PFSK-1 (cell line): Measurements from ENCODE around the gene ERICH3. TPM values are rescaled to one million over a fixed set of nuclear protein-coding genes. Genes with fewer than 3 reads are reported as not detected.

Experiments used
- FOXP2 ChIP-seq: optimal IDR thresholded peaks from 2 replicates; pipeline ENCODE3; 2011; ENCODE audit warnings: borderline replicate concordance, control low read depth, inconsistent platforms; ENCODE audit not compliant: insufficient read depth; ENCODE audit errors: extremely low read length, extremely low read depth
- POLR2AphosphoS5 ChIP-seq: IDR thresholded peaks from 2 replicates; pipeline ENCODE4 v1.6.1; 2012; ENCODE audit warnings: low read depth, mild to moderate bottlenecking, control low read depth, low read length, moderate library complexity
- SIN3A ChIP-seq: IDR thresholded peaks from 2 replicates; pipeline ENCODE4 v1.6.1; 2012; ENCODE audit warnings: mild to moderate bottlenecking, low read length, moderate library complexity, borderline replicate concordance; ENCODE audit not compliant: insufficient read depth
- TAF1 ChIP-seq: IDR thresholded peaks from 2 replicates; pipeline ENCODE4 v1.6.1; 2012; ENCODE audit warnings: low read length, control low read depth, borderline replicate concordance; ENCODE audit not compliant: insufficient read depth
- polyA plus RNA-seq: library from polyadenylated mRNA; unstranded; fragments of >200 nt; gene quantifications from one replicate; pipeline ENCODE4 v1.2.1, GENCODE V29; 2012; ENCODE audit warnings: low read depth, missing spikeins; ENCODE audit not compliant: insufficient read length
- TF ChIP-seq, protein P1 (sequence below), 2 experiments: IDR thresholded peaks; 2 replicates each; pipeline versions ENCODE4 v1.6.1 to v1.8.0; 2011 to 2012; ENCODE audit warnings: low read depth in 2 of 2, low read length in 2 of 2, control low read depth in 1 of 2, inconsistent platforms in 1 of 2, mild to moderate bottlenecking in 1 of 2, moderate library complexity in 1 of 2; ENCODE audit not compliant: insufficient read depth in 1 of 2

The ERICH3 gene, protein sequence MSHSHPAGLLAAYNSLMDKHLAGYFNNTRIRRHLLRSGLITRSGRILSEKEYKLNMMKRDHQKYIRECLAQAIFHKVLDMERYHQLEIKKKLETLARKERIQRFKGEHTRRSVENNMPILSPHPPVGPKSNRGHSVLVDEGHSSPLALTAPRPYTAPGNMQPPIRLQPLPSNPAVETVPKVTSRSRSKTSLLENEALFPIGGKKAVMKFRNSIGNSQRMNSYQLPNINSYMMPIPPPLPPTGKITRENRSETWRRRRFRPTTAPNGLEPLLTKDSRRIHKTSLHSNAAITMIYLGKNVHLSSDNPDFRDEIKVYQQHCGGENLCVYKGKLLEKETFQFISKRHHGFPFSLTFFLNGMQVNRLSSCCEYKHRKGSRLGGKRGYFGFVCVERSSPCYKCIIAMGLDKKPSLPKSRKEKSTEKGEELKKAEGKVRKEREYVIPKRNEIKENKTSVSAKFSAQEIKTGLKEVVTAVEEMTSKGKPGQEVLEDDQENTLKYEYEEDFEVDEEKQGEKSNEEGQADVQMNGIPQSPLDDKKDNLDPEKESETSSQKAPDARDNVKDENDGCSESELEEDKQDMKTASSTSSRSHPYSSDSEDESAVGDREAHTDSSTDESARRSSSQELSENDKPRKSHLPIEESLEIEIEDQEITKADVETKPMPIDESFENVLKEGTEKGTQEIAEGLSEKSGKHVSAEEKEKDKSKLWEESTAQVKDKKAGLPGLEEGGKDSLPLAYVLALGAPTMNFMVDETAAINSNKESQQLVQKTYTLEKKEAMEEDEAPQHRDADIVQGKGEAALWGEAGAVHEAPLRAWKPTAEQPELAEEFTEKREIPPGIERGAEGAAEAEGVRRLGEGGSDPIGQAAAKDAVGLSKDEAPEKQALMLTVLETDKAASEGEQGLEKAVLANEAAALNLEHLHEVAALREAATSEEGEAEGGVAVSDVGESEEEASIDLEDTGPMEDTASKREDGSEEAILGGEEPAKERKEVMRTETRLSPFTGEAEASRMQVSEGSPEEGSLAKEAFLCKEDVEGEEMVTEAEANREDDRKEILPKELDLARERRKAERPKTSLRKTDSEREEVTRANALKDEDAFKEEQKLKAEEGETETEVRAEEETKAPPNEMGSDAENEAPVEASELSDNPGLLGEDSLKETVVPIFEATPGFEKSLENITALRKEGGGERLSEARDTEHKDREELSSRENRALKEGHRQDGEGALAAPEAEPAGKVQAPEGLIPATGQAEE (N-terminal part only)
- polyA plus RNA-seq: not detected

DNA sequence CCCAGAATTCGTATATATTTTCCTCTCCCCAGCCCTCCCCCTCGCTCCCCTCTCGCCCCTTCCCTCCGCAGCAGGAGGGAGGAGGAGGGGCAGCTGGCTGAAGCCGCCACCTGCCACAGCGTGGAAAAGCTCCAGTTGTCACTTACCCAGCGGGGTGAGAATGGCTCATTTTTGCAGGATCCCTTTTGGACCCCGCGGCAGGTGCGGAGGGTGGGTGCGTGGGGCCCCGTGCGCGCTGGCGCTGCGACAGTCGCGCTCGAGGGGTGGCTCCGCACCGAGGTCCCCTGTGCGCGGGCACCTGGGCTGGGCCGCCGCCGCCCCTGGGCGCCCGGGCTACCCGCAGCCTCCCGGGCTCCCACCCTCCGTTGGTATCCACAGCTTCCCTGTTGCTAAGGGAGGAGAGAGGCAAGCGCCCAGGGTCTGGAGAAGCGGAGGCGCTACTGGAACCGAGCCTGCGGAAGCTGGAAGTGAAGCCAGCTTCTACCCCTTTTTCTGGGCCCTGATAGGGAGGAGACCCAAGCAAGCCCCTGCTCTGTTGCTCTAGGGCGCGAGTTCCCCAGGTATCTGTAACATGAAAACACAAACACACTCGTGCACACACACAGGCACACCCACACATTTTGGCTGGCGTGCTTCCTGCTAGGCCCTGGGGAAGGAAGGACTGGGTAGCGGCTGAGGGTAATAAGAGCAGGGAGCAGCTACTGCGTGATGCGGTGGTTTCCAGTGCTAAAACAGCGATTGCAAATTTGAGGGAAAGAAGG, at the start of gene ERICH3:
TSS of gene ERICH3 (minus strand) at position 442 of the 761 bp plus-strand sequence. CDS start at position 169, 273 bp downstream.
- TF ChIP-seq FOXP2 (no peak), POLR2AphosphoS5 (no peak), SIN3A (no peak), TAF1 (no peak)
- TF ChIP-seq, protein P1, sequence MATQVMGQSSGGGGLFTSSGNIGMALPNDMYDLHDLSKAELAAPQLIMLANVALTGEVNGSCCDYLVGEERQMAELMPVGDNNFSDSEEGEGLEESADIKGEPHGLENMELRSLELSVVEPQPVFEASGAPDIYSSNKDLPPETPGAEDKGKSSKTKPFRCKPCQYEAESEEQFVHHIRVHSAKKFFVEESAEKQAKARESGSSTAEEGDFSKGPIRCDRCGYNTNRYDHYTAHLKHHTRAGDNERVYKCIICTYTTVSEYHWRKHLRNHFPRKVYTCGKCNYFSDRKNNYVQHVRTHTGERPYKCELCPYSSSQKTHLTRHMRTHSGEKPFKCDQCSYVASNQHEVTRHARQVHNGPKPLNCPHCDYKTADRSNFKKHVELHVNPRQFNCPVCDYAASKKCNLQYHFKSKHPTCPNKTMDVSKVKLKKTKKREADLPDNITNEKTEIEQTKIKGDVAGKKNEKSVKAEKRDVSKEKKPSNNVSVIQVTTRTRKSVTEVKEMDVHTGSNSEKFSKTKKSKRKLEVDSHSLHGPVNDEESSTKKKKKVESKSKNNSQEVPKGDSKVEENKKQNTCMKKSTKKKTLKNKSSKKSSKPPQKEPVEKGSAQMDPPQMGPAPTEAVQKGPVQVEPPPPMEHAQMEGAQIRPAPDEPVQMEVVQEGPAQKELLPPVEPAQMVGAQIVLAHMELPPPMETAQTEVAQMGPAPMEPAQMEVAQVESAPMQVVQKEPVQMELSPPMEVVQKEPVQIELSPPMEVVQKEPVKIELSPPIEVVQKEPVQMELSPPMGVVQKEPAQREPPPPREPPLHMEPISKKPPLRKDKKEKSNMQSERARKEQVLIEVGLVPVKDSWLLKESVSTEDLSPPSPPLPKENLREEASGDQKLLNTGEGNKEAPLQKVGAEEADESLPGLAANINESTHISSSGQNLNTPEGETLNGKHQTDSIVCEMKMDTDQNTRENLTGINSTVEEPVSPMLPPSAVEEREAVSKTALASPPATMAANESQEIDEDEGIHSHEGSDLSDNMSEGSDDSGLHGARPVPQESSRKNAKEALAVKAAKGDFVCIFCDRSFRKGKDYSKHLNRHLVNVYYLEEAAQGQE (IDR thresholded peaks at IDR 0.05; ENCODE audit: insufficient read depth in 1 of 2, low read depth in 2 of 2, low read length in 2 of 2): no peak

DNA sequence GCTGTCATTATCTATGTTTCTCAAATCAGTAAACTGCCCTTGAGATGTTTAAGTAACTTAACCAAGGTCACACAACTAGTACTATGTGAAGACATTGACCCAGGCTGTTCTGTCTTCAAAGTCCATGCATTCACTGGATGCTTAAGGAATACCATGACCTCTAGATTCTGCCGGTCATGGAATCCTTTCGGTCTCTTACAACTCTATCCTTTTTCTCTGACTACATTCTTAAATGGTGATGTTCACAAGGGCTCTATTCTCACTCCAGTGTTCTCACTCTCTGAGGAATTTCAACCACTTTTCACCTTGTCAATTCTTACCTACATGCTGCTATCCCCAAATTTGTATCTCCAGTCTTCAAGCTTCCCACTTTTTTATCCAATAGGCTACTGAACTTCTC, 44.0 kb upstream of the ERICH3 start:
- TF ChIP-seq TAF1 (no peak), SIN3A (no peak), POLR2AphosphoS5 (no peak), FOXP2 (no peak)
- TF ChIP-seq, protein P1 (IDR thresholded peaks at IDR 0.05; ENCODE audit: insufficient read depth in 1 of 2, low read depth in 2 of 2, low read length in 2 of 2): no peak

DNA sequence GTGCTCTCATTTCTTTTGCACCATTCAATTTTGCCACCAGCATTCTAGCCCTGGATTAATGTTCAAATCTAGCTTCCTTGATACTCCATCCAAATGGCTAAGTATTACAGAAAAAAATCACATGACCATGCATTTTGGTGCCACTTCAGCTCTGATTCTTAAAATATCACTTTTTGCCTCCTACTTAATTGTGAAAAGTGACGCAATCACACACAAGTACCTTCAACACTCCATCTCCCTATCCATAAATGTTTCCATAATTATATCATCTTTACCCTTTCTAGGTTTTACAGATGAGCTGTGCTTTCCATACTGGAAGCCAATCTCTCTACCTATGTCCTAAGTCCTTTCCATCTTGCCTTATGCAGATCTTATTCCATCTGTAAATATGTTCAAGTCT, 43.2 kb upstream of the ERICH3 start:
- TF ChIP-seq, protein P1 (IDR thresholded peaks at IDR 0.05; ENCODE audit: insufficient read depth in 1 of 2, low read depth in 2 of 2, low read length in 2 of 2): no peak
- TF ChIP-seq POLR2AphosphoS5: no peak
- no peak for TF ChIP-seq FOXP2
- TF ChIP-seq TAF1: no peak
- TF ChIP-seq SIN3A: no peak

DNA sequence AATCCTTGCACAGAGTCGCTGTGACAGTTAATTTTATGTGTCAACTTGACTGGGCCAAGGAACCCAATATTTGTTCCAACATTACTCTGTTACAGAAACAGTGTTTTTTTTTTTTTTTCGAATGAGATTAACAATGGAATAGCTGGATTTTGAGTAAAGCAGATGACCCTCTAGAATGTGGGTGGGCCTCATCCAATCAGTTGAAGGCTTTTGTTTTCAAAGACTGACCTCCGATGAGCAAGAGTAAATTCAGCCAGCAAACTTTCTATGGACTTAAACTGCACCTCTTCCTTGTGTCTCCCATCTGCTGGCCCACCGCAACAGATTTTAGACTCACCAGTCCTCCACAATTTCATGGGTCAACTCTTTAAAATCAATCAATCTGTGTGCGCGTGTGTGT, 42.2 kb upstream of the ERICH3 start:
- no peak for TF ChIP-seq POLR2AphosphoS5
- no peak for TF ChIP-seq SIN3A
- no peak for TF ChIP-seq TAF1
- TF ChIP-seq FOXP2: no peak
- TF ChIP-seq, protein P1 (IDR thresholded peaks at IDR 0.05; ENCODE audit: insufficient read depth in 1 of 2, low read depth in 2 of 2, low read length in 2 of 2): no peak
